GM15510 (cell line): ENCODE data around the gene TLE2.

Experiments used
- POLR2A ChIP-seq: IDR thresholded peaks from 3 replicates; pipeline ENCODE4 v1.6.1; 2011; ENCODE audit warnings: borderline replicate concordance; ENCODE audit not compliant: insufficient read length; ENCODE audit errors: extremely low read depth

The TLE2 gene

GRCh38 chr19:3060857-3061181 is 31.7 kb upstream of the TLE2 start:
- no peak for TF ChIP-seq POLR2A

DNA sequence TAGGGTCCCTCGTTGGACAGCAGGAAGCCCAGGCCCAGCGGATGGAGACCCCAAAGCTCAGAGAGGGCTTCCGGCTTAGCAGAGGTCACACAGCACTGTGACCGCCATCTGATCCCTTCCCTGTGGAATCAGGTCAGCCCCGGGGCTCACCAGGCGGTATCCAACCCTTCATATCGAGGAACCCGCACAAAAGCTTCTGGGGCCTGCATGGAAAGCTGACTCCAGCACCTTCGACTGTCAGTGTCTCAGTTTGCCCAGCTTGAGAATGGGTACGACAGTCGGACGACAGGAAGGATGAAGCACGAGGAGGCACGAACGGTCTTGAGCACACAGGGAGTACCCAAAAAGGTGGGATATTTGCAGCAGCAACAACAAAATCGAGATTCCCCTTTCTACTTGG is 30.6 kb upstream of the TLE2 start:
- no peak for TF ChIP-seq POLR2A

DNA sequence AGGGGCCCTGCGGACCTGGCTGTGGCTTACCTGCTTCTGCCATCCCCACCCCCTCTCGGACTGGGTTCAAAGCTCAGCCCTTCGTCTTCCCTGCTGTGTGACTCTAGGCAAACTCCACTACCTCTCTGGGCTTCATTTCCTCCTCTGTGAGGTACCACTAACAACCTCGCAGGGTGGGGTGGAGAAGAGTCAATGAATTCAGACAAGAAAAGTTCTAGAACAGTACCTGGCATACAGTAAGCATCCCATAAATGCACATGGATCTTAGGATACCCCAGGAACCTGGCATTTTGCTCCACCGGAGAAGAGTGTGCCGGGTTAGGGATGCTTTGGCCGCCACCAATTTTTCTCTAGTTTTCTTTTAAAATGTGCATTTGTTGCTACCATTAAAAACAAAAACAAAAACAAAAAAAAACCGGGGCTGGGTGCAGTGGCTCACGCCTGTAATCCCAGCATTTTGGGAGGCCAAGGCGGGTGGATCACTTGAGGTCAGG is 29.8 kb upstream of the TLE2 start:
- no peak for TF ChIP-seq POLR2A

DNA sequence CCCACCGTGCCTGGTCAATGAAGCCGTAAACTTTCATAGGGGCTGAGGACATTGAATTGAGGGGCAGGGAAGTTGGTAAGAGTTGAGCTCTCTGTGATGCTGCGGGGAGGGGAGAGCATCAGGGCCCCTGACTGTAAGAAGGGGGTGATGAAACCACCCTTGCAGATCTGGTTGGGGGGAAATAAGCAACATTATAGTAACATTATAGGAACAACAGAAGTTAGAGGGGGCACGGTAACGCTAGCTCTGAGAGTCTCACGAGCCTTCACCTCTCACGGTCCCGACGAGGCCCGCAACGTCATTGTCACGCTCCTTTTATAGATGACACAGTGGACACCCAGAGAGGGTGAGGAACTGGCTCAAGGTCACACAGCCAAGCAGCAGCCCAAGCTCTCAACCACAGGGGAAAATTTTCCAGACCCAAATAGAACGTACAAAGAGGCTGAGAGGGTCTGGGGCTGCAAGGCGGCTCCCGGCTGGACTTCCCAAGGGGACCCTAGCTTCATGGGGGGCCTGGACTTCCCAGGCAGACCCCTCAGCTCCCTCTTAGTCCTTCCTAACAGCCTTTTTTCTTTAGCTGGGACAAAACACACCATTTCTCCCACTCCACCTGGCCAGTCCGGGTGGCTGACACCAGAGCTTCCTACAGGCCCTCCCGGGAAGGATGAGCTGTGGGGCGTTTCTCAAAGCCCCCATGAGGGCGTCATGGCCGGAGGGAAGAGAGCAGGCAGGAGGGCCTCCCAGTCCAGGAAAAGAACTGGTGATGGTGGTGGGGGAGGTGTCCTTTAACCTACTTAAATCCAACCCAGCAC is 29.1 kb upstream of the TLE2 start:
- no peak for TF ChIP-seq POLR2A

GRCh38 chr19:3057275-3057714 is 28.2 kb upstream of the TLE2 start:
- TF ChIP-seq POLR2A = no peak

GRCh38 chr19:3056417-3057088 is 27.5 kb upstream of the TLE2 start:
- no peak for TF ChIP-seq POLR2A

GRCh38 chr19:3055741-3056416 is 26.8 kb upstream of the TLE2 start:
- TF ChIP-seq POLR2A = no peak

DNA sequence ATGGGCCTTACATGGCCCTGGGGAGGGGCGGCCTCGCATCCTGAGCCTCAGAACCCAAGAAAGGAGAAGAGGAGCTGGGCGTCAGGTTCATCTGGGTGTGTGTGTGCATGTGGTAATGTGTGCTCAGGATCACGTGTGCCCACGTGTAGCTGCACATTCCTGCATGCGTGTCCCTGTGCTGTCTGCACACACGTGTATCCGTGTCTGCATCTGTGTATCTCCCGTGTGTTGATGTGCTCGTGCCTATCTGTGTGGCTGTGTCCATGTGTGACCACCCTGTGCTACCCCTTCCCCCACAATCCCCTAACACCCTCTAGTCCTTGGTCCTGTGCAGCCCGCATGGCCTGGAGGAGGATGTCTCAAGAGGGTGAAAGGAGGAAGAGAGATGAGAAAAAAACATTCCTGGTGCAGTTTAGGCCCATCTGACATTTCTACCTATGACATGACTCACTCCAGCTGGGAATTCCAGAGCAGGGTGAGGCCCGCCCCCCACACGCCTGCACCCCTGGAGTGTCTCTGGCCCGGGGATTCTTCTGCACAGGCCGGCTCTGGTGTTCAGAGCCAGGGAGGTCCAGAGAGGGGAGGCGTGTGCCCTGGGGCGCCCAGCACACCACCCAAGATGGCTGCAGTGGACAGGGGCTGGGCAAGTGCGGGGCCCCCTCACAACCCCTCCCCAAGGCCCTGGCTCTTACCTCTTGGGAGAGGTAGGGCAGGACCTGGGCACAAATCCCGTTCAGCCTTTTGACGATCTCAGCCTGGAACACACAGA is 26.1 kb upstream of the TLE2 start:
- no peak for TF ChIP-seq POLR2A

DNA sequence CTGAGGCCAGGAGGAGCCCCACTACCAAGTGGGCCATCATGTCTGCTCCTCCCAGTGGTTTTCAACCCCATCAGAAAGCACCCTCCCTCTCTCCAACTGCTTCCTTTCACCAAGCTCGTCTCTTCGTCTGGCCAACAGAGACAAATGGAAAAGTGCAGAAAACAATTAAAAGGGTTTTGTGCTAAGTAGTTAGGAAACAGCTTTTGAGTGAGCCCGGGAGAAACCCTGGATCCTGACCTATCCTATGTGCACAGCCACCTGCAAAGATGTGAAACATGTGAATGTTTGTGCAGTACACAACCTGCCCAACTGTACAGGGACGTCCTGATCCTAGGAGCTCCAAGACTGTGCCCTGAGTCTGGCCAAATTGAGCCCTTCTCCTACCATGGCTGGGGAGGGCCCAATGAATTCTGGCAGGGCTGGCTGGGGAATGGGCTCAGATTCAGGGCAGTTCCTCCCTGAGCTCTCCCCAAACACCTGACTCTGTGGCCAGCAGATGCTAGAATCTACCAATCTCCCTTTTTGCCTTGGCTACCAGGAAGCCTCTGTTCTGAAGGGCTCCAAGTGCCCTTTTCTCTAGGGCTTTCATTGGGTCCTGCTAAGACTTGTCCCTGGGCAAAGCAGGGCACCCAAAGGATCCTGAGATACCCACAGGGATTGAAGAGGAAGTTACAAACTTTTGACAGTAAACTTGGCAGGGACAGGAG is 25.3 kb upstream of the TLE2 start:
- TF ChIP-seq POLR2A = peak; percentile 11

DNA sequence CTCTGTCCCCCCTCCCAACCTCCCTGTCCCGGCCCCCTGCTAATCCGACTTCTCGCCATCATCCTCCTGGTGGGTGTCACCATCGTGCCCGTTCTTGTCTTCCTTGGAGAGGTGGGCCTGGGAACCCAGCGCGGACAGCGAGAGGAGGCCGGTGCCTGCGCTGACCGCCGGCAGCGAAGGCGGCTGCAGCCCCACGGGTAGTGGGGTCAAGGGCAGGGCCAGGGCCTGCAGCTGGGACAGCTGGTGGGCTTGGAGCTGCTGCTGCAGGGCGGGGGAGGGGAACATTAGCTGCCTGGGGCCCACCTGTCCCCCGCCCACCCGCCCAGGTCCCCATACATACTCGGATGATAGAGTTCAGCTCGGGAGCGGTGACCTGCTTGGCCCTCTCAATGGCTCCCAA is 24.7 kb upstream of the TLE2 start:
- no peak for TF ChIP-seq POLR2A

- no peak for TF ChIP-seq POLR2A
Measured at GRCh38 chr19:3053218-3053621, 24.1 kb upstream of the TLE2 start.

- no peak for TF ChIP-seq POLR2A
Measured at GRCh38 chr19:3049089-3049488, 20.0 kb upstream of the TLE2 start.

DNA sequence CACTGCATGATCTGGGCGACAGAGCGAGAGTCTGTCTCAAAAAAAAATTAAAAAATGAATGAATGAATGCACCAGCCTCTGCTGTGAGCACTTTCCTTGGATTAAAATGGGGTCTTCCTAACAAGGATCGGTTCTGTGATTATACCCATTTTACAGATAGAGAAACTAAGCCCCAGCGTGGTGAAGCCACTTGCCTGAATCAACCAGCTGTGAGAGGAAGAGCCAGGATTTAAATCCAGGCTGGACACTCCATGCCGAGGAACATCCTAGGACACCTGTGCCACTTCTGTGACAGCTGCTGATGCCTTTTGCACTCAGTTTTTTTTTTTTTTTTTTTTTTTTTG is 19.1 kb upstream of the TLE2 start:
- TF ChIP-seq POLR2A = no peak

DNA sequence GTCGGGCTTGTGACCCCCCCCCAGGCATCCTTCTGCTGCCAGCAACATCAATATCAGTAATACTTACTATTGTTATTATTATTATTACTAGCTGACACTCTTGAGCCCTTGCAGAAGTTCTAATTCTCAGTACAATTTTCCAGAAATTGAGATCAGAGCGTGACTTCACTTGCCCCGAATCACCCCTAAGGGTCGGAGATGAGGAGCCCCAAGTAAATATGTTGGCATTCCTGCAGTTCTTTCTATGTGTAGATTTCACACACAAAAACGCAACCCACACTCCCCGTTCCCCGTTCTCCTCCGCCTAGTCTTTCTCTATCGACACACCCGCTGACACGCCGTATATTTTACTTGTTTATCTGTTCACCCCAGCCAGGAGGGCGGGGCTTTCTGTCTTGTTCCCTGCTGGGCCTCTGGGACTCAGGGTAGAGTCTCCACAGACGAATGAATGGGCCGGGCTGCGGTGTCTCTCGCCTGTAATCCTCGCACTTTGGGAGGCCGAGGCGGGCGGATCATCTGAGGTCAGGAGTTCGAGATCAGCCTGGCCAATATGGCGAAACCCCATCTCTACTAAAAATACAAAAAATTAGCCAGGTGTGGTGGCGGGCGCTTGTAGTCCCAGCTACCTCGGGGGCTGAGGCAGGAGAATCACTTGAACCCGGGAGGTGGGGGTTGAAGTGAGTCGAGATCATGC is 18.6 kb upstream of the TLE2 start:
- no peak for TF ChIP-seq POLR2A

GRCh38 chr19:3046698-3047495 is 17.8 kb upstream of the TLE2 start:
- no peak for TF ChIP-seq POLR2A
